ENCODE results near the gene SMG6.
A peak's percentile ranks its signal among the peaks of the same experiment; 100 is the strongest.

SMG6 gene

DNA sequence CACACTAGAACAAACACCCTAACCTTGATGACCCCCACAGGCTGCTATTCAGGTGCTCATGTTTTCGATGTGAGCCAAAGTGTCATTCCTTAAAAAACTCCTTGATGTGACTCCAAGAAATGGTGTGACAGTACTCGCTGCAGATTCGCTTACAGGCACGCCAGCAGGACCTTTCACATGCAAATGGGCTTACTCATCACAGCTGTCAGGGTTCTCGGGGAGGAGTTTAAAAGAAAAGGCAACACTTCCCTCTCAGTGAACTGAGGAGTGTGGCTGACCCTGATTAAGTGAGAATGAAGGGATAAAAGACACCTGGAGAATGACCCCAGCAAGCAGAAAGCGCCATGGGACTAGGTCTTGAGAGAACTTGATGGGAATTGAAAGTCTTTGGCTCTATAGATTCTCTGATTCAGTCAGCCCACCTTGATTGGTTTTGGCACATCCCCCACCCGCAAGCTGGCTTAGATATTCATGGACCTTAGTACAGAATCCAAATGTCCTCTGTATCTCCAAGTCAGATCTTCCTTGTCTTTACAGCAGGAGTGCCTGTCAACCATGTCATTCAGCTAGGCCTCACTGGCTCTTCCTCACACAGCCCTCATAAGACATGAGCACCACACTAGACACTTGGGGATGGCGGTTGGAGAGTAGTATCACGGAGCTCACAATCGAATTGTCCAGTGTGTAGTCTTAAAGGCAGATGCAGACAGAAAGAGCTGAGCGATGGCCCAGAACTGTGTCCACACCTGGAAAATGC, 166.1 kb downstream of the SMG6 start:
- DNase-seq = no peak

DNA sequence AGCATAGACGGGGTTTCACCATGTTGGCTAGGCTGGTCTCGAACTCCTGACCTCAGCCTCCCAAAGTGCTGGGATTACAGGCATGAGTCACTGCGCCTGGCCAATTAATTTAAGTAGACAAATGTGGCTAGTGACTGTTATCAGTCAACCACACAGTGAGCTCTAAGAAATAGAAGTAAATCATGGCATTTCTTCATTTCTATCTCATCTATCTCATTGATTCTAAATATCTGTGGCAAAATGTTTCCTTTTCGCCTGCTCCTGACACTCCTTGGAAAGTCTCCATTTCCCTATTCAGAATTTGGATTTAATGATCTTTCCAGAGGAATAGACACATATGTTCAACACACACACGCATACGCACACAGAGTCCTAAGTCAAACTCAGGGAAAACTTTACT, 167.3 kb downstream of the SMG6 start:
- no peak for DNase-seq

DNA sequence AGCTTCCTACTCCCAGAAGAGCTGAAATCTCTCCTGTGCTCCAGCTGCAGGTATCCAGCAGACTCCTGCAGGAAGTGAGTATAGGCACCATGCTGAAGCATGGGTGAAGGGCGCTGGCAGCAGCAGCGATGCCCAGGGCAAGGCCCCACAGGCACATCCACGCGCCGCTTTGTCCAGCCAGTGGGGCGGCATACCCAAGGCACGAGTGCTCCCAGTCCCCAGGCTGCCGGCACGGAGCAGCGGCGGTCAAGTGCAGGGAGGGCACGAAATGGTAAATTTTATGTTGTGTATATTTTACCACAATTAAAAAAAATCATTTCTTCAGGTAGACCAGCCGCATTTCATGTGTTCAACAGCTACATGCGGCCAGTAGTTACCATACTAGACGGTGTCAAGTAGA, 175.6 kb downstream of the SMG6 start:
- no peak for DNase-seq

DNA sequence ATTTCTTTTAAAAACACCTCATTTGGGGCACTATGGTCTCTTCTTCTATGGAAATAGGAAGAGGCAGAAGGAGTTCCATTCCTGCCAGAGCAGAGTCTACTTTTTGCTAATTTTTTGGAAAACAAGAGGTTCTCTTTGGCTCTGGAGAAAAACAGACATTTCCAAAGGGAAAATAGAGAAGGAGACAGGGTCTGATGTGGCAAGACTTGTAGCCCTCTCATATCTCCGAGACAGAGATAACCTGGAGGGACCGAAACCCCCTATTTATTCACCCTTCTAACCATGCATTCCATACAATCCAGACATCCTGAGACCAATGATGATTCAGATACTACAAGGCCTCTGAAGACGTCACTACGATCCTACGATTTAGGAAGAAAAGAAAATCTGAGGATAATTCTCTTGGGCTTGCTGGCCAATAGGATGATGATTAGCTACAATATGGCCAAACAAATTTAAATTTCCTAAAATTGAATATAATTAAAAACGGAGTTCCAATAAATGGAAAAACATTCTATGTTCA, 178.5 kb downstream of the SMG6 start:
- no peak for DNase-seq

DNA sequence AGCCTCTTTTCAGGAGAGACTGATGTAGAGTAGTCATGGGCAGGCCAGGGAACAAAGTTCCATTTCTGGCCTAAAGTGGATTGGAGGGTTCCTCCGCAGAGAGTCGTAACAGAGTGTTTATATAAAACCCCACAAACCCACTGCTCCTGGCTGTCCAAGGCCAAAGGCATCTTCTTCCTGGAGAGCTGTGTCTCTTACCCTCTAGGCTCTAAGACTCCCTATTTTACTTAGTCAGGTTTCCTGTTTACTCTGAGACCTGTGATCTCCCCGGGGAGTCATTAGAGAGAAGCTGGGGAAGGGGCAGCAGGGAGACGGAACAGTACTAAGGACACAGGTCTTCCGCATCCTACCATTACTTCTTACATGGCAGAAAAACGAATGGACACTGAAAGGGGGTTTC, 179.2 kb downstream of the SMG6 start:
- DNase-seq = no peak

DNA sequence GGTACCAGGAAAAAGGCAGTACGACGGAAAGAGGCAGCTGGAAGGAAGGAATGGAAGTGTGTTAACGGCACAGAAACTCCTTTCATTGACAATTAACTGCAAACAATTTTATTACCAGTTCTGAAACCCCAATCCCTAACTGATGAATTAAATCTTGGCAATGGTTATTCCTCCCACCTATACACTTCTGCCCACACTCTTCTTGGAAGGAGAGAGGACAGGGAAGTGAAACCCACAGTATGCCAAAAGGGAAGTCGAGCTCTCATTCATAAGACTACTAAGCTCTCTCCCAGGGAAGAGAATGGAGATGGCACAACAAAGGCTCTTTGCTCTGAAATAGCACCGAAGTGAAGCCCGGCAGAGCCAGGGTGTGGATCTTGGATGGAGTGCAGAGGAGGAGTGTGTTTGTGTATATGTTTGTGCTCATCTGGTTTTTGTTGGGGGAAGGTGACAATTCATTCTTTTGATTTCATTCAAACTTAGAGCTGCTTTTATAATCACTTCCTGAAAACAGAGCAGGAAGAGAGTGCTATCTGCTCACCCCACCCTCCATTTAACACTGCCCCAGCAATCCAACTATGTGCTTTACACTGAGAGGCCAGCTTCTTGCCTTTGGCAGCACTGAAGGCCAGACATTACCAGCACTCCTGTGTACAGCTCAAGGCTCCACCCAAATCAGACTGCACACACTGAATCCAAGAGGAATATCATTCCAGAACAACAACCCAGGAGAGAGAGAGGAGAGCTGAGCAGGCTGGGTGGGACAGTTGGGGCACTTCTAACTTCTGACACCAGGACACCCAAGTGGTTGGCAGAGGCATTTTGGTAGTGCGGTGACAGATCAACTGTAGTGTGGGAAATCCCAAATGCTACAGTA, 180.0 kb downstream of the SMG6 start:
- DNase-seq = no peak

DNA sequence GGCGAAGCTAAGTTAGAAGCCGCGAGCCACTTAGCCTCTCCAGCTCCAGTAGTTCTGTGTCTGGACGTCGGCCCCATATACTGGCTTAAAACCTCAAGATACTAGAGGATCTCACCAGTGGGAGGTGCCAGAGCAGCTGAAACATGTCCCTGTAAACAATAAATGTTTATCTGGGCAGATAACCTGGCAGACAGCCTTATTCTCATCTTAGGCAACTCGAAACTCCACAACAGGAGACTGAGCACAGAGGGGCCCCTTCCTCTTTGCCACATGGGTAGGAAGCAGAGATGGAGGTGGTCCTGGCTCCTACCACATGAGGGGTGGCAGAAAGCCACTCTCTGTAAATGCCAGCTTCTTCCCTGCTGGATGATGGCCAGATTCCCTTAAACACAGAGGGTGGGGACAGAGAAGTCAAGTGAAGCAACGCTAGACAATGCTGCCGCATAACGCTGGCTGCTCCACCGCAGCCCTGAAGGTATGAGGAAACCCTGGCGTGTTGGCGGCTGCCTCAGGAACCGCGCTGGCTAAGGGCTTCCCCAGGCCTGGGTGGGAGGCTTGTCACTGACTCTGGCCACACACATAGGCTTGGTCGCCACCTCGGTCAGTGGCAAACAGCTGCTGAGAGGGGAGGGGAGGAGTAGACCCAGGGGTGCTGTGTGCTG, 180.8 kb downstream of the SMG6 start:
- DNase-seq = no peak

DNA sequence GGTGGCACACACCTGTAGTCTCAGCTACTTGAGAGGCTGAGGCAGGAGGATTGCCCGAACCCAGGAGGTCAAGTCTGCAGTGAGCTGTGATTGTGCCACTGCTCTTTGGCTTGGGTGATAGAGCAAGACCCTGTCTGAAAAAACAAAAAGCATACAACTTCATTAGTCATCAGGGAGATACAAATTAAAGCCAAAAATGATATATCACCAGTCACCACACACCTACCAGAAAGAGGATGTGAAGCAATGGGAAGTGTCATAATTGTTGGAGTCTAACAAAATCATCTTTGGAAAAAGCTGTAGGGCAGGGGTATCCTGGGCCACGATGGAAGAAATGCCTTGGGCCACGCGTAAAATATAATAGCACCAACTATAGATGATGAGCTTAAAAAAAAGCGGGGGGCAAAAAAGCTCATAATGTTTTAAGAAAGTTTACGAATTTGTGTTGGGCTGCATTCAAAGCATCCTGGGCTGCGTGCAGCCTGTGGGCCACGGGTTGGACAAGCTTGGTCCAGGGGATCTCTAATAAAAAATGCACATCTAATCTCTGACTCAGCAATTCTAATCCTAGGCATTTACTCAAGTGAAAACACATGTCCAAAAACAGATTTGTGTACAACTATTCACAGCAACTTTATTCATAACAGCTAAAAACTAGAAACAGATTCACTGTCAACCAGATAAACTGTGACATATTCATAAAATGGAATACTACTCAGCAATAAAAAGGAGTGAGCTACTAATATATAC, 182.8 kb downstream of the SMG6 start:
- no peak for DNase-seq

DNA sequence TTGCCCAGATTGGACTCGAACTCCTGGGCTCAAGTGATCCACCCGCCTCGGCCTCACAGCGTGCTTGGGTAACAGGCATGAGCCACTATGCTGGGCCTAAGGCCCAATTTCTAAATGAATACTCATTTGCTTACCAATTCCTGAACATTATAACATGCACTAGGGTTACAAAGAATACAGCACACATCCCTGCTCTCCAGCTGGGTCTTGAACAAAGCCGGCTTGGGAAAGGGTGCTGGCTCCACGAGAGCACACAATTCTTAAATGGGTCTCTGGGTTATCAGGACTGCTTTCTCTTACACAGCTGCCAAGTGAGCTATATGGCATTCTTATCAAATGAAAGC, 190.3 kb downstream of the SMG6 start:
- no peak for DNase-seq

DNA sequence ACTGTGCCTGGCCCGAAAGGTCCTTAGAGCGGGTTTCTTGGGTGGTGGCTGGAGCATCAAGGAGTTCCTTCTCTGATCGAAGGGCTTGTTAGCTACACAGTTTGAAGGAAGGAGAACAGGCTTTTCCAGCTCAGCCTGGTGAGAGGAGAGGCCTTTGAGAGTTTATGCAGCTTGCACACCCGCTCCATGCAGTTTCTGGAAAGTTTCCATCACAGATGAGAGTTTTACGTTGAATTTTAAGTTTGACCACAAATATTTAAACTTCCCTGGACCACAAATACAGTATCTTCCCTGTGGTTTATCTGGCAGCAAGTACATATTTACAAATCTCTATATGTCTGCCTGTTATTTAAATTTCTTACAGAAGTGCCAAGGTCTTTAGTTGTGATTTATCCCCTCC, 191.9 kb downstream of the SMG6 start:
- DNase-seq = no peak

DNA sequence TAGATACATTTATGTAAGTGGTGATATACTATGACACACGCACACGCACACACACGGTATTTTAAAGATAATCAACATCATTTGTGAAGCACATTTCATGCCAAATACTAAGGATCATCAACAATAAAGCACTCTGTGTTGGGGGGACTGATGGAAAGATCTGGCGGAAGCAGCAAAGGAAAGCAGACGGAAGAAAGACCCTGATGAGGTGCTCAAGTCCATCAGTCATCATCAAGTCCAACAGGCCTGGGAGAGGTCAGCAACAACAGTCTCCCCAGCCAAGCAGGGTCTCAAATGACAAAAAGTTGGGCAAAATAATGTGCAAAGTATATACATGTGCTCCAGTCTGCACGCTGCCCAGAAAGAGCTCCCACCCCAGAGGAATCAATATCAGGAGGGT, 193.1 kb downstream of the SMG6 start:
- DNase-seq = no peak

DNA sequence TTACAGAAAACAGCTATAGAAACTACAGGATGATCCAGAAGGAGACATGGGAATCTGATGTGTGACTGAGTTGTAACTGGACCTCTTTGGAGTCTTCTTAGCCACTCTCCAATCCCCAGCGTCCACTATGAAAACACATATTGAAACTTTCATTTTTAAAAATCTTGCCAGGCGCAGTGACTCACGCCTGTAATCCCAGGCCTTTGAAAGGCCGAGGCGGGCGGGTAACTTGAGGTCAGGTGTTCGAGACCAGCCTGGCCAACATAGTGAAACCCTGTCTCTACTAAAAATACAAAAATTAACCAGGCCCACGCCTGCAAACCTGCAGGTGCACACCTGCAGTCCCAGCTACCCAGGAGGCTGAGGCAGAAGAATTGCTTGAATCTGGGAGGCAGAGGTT, 195.4 kb downstream of the SMG6 start:
- DNase-seq = no peak

DNA sequence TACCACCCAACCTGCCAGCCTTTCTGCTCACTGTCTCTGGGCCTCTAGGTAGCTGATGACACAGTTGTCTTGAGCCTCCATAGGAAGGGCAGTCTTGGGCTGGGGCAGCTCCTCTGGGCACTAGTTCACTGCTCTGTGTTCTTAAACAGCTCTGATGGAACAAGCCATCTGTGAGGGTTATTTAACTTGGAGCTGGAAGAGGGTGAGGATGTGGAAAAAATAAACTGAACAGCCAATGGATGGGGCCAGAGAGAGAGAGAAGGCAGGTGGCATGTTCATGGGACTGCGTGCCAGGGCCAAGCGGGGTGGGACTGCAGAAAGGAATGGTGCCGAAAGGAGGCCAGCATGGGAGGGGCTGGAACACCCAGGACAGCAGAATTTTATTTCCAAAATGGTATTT, 196.1 kb downstream of the SMG6 start:
- DNase-seq = no peak

DNA sequence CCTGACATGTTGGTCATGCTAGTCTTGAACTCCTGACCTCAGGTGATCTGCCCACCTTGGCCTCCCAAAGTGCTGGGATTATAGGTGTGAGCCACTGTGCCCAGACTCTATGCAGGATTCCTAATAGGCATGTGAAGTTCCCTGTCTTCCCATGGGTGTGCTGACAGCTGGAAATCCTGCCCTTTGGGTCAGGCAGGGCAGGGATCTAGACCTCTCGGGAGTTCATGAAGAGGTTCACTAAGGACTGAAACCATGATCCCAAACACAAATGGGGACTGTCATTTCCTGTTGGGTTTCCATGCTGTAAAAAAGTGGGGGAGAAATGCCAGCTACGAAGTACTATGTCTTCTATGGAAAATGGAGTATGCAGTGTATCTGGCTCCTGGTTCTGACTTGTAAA, 196.5 kb downstream of the SMG6 start:
- DNase-seq = no peak

DNA sequence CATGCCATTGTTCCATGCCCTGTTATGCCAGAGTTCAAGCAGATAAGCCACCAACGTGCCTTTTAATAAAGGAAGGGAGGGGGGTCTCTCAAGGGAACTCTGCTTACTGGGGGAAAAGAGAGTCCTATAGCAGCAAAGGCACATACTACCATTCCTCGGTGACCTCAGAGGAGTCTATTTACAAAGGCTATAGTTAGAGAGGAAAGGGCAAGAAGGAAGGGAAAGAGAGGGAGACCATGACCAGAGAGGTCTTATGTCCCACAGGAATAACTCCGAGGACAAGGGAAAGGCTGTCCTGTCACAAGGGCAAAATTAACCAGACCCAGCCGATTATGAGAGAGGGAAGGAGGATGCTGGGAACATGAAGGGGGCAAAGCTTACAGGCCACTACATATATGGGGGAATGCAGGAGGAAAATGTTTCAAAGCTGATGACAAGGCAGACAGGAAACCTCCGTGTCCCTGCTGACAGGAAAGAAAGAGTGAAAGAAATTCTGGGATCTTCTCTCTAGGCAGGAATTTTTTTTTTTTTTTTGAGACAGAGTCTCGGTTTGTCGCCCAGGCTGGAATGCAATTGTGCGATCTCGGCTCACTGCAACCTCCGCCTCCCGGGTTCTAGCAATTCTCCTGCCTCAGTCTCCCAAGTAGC, 197.2 kb downstream of the SMG6 start:
- no peak for DNase-seq

DNA sequence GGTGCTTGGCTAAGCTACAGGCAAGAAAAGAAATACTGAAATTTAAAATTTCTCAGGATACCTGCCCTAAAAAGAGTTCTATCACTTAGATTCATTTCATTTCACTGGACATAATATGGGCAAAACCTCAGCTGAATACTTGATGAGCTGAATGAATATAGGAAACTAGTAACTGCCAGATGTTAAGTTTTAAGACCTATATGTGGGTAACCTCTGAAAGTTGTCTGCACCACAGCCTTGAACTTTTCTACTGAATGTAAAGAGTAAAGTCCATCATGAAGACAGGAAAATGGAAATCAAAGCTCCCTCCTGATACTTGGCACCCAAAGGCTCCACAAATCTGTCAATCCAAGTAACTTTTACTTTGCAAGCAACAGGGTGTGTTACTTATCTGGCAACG, 197.9 kb downstream of the SMG6 start:
- no peak for DNase-seq

DNA sequence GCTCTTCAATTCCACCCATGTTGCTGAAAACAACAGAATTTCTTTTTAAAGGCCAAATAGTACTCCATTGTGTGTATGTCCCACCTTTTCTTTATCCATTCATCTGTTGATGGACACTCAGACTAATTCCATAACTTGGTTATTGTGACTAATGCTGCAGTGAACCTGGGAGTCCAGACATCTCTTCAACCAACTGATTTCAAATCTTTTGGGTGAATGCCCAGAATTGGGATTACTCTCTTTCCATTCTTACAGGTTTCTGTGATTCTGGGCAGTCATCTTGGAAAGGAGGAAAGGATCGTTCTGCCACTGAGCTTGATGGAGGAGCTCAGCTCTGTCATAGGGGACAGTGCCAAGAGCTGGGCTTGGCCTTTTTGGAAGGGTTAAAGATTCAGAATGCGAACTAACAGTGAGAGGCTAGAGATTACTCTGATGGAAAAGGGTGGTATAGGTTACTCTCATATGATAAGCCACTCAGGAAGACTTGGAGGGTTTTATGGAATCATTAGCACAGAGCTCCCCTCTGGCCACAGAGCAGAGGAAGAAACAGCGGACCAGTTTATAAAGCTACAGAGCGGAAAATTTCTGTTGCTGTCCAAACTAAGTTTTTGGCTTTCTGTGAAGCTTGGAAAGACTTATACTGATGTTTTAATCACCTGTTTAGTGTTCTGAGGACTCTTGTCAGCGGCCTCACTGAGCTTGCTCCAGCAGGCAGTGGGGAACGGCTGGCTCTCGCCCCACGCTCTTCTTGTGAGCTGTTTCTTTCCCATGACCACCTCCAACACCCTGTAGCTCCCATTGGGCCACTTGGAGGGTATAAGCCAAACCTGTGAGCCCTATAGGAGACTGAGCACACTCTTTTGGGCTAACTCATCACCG, 200.4 kb downstream of the SMG6 start:
- no peak for DNase-seq

DNA sequence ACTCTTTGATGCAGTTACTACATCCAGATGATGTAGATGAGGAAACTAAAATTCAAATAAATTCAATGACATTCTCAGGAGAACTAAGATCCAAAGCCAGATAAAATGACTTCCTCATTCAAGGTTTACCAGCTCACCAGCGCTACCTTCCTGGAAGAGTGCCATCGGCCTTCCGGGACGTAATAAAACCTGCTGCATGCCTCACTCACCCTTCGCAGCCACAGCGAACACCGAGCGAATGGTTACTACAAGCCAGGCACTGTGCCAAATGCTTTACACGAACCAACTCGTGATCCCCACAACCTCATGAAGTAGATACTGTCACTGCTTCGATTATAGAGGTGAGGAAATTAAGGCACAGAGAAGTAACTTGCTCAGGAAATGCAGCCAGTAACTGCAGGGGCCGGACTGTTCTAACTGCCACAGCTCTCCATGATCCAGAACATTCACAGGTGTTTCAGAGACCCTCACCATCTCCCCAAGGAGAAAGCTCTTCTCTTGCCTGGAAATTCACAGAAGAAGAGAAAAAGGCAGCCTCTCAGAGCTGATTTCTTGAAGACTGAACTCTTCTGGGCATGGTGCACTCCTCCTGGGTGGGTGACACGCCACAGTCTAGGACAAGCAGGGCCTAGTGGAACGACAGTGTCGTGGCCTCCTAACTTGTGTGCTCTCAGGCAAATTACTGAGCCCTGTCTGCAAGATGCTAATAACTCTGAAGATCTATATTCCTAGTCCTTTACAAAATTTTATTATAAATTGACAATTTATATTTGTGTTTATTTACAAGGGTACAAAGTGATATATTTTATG, 201.9 kb downstream of the SMG6 start:
- peak; percentile 54 for DNase-seq

DNA sequence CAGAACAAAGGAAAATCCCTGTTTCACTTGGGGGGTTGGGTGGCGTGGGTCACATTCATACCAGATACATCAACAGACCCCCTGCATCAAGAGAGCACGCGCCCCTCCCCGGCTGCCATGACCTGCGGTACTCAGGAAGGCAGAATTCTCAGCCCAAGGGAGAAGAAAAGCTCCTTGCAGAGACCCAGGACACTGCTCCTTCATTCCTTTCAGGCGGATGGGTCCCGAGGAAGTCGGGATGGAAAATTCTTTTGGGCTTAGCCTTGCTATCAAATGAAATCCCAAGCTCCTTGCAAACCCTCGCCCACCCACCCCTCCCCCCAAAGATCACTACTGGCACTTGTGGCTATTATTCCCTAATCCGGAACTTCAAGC, 208.1 kb downstream of the SMG6 start:
- no peak for DNase-seq

DNA sequence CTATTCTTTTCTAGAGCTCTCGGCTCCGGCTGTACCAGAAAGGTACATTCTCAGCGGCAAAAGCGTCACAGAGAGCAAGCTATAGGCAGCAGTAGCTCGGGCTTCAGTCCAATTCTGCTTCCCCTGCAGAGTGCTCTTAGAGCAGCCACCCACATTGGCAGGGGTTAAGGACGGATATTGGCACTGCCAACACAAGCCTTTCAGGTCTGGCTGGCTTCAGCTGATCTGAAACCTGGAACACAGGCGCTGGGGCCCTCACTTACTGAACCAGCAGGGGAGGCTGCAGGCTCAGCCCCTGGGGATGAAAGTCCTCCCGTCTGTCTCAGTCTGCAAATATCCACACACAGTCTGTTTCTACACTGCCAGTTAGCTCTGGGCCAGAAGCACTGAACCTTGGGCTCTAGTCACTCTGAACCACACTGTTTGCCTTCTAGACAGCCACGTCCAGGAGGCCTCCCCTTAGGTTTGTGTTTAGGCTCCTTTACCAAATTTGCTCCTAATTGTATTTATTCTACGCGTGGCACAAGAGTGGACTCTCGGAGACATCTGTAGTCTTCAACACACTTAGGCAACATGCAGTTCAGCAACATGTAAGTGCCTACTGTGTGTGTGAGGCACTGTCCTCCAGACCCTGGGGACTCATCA, 208.6 kb downstream of the SMG6 start:
- no peak for DNase-seq

All from stimulated activated CD8-positive, alpha-beta memory T cell treated with anti-CD3 and anti-CD28 coated beads, Interleukin-4, amount 100 ng/mL, for 48 hours (primary cell).